HG02884 (cell line): Measurements from ENCODE around the gene SART1.
"Not testable (repeated sequence)": the region's sequence is repeated elsewhere in the genome, so short reads cannot be mapped to it uniquely, and the experiment has no call there.

Experiments used
- ATAC-seq: cut with Tn5 transposase; IDR thresholded peaks from one replicate; pipeline ENCODE4 v1.9.1; 2021; ENCODE audit warnings: mild to moderate bottlenecking, moderate library complexity; ENCODE audit not compliant: unreplicated experiment

Gene SART1

DNA sequence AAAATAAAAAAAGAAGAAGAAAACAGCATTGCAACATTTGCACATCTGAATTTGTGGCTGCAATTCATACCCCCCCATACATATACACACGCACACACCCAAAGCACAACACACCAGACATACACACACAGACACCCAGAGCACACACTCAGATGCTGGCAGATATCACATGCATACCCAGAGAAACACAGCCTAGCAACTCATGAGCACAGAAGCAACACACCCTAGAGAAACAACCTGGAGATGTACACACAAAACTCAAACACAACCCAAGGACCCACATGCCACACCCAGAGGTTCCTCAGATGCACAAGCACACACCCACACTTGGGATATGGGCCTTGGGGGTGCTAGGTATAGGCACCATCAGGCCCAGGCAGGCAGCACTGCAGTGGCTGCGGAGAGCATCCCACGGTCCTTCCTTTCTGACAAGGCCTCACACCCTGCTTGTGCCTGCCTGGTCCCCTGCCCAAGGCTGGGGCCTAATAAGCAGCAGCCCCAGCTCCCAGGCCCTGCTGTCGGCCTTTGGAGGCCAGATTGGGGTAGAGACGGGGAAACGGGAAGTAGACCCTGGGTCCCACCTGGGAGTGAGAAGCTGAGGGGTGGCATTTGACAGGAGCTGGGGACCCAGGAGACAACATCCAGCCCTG is 53.4 kb downstream of the SART1 start:
- ATAC-seq: no peak

DNA sequence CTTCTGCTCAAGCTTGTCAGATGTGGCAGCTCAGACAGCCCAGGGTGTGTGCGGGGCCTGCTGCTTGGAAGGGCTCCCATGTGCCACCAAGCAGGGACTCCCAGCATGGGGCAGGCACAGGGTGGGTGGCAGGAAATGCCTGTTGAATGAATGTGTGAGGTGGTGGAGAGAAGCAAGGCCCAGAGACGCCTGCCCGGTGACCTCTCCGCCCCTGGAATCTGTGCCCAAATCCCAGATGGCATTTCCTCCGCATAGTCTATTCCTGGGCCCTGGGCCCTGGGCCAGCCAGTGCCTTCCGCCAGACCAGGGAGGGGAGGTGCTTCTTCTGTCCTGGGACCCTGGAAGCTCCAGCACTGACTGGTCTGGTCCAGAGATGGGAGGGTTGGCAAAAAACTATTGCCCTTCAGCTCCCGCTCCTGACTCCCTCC is 53.9 kb downstream of the SART1 start:
- ATAC-seq: no peak

DNA sequence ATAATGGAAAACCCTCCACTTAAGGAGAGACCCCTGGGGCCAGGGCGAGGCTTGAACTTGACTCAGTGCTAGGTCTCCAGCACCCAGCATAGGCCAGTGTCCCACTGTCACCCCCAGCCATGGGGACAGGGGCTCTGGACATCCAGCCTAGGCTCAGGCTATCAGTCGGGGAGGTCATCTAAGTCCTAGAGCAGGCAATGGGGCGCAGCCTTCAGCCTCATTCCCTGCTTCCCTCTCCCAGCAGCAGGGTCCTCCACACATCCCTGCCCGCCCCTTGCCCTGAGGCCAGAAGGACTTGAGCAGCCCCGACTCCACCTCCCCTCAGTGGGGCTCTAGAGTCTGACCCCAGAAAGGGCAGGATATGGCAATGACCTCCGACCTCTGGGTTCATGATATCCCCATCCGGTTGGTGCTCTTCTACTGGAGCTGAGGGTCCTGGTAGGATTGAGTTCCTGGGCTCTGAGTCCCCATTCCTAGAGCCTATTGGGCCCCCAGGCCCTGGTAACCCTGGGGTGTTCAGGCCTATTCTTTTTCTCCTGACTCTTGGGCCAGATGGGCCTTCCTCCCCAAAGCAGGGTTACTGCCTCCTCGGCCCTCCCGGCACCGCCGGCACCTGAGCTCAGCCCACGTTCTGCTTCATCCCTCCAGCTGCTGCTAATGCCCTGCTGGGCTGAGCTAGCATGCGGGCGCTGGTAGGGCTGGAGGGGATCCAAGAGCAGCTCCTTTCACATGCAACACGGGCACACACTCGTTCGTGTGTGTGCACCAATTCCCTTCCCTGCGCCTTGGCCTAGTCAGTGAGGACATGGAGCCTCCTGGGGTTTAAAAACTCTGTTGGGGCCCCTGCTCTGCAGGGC is 54.6 kb downstream of the SART1 start:
- ATAC-seq: no peak

DNA sequence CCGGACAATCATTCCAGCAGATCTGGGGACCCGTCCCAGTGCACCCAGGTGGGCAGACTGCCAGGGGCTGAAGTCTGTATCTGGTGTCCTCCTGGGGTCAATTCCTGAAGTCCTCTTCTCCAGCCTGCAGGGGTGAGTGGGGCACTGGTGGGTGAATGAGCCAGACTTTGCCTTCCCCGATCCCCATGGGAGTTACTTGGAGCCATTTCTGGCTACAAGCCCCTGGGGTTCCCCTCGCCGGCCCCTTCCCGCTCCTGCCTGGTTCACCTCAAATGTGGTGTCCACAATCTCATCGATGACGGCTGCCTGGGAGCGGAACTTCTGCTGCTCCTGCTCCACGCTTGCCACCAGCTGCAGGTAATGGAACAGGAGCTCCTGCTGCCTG is 55.3 kb downstream of the SART1 start:
- no peak for ATAC-seq

DNA sequence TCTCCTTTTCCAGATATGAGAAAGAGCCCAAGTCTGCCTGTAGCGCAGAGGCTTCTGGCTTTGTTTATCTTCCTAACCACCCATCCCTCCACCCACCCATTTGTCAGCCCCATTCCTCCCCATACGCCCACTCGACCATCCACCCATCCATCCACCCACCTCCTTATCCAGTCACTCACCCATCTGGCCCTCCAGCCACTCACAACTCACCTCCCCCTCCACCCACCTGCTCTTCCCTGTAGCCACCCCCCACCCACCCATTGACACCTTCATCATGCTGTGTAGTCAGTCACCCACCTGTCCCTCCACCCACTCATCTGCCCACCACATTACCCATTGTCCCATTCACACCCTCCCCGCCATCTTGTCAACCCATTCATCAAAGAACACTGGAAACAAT is 55.8 kb downstream of the SART1 start:
- ATAC-seq: no peak

DNA sequence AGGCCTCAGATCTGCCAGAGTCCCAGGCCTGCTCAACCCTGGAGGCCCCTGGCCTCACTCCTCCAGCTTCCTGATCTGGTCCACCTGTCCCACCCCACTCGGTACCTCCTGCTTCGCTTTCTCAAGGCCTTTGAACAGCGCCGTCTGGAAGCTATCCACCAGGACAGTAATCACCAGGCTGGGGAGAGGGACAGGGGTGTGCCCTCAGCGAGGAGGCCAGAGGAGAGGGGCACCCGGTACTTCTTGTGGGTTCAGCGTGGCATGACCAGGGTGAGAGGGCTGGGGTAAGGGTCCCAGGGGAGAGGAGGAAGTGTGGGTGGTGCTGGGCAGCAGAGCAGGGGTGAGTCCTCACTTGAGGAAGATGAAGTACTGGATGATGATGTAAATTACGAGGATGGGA is 58.7 kb downstream of the SART1 start:
- no peak for ATAC-seq

DNA sequence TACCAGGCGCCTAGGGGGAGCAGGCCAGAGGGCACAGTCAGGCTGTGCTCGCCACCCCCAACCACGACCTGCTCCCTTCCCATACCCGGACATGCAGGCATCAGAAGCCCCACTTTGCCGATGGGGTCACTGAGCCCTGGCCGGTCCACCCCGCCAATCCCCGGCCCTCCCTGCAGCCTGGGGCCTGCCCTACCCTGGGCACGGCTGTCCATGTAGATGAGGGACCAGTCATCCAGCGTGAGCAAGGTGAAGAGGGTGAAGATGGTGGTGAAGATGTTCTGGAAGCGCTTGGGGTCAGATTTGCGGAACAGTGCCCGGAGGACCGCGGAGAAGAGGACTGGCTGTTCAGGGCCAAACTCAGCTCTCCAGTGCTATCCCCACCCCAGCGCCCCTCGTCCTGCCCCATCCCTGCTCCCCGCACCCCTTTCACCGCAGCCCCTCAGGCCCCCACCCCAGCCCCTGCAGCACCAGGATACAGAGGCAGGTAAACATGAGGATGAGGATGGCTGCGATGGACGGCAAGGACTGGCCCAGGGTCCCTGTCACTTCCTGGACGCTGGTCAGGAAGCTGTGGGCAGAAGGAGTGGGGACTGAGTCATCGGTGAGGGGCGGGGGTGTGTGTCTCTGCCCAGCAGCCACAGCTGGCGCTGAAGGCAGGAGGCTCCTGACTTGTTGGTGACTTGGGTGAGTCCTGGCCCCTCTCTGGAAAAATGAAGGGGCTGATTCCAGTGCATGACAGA is 59.3 kb downstream of the SART1 start:
- no peak for ATAC-seq

DNA sequence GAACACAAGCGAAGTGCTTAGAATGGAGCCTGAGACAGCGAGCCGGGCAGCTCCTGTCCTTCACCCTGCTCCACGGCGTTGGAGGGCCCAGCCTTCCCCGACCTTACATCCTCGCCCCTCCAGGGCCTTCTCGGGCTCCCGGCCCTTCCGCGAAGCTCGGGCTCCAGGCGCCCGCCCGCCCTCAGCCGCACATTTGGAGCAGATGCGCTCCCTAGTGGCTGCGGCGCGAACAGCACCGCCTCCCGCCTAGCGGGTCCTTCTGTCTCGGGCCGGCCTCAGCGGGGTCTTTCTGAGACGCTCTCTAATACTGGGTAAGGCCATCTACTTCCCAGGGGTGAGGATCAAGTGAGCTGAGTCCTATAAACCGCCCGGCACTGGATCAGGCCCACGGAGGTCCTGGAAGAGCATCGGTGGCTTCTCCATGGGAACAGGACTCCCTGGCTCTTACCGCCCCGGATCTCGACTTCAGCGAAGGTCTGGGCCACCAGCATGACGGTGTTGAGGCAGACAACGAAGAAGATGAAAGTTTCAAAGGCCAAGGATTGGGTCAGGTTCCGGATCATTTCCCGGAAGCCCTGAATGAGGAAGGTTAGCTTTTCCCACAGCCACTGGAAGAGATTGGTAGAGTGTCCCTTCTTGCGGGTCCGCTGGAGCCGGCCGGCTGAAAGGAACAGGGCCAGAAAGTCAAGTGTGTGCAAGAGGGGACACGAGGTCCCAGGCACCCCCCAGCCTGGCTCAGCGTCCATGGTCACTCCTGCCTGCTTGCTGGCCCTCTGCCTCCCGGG is 61.1 kb downstream of the SART1 start:
- ATAC-seq: no peak

DNA sequence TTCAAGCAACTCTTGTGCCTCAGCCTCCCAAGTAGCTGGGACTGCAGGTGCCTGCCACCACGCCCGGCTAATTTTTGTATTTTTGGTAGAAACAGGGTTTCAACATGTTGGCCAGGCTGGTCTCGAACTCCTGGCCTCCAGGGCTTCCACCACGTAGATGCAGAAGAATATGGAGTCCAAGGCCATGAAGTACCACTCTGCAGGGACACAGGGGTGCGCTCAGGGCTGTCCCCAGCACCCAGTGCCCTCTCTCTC is 61.6 kb downstream of the SART1 start:
- ATAC-seq: not testable (repeated sequence)

DNA sequence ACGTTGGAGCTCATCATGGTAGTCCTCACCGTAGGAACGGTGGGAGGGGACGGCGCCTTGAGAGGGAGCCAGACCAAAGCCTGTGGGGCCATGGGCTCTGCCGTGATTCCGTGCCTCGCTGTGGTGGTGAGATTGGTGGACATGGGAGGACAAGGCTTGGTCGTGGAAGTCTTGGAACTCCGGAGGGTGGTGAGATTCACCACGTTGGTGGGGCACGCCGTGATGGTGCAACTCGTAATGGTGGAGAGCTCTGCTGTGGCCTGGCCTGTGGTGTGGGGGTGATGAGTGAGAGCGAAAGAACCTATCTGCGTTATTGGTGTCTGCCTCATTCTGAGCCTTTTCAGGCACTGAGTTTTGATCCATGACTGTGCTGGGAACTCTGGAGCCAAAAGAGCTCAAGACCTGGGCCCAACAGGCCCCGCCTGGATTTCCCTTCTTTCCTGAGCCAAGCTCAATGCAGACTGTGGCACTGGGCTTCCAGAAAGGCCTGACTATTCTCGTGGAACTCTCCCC is 64.5 kb downstream of the SART1 start, which contains the start of gene CATSPER1:
TSS of gene CATSPER1 (minus strand) at position 463 of the 513 bp plus-strand sequence. CDS start at position 363, 100 bp downstream.
- ATAC-seq: no peak
